HUES6 (cell line): ENCODE data around the gene MAP3K1.

Experiments
- H3K27ac ChIP-seq: 2 replicates; pipeline ENCODE4 v1.7.0; 2013; ENCODE audit warnings: low read depth, mild to moderate bottlenecking, low read length, inconsistent platforms
- H3K27me3 ChIP-seq: 2 replicates; pipeline ENCODE4 v1.6.1; 2013; ENCODE audit warnings: low read length; ENCODE audit not compliant: control insufficient read depth, insufficient read depth
- H3K36me3 ChIP-seq: 2 replicates; pipeline ENCODE4 v1.6.1; 2013; ENCODE audit warnings: low read length; ENCODE audit not compliant: control insufficient read depth, insufficient read depth
- H3K4me1 ChIP-seq: 2 replicates; pipeline ENCODE4 v1.6.1; 2013; ENCODE audit warnings: low read length; ENCODE audit not compliant: control insufficient read depth, insufficient read depth
- H3K4me3 ChIP-seq: 2 replicates; pipeline ENCODE4 v1.5.1; 2013; ENCODE audit warnings: low read depth, low read length
- H3K9ac ChIP-seq: one replicate; pipeline ENCODE4 v1.6.1; 2013; ENCODE audit warnings: mild to moderate bottlenecking, low read length
- H3K9me3 ChIP-seq: 2 replicates; pipeline ENCODE4 v1.6.1; 2013; ENCODE audit warnings: low read depth, low read length; ENCODE audit not compliant: control insufficient read depth, insufficient read depth

The MAP3K1 gene

DNA sequence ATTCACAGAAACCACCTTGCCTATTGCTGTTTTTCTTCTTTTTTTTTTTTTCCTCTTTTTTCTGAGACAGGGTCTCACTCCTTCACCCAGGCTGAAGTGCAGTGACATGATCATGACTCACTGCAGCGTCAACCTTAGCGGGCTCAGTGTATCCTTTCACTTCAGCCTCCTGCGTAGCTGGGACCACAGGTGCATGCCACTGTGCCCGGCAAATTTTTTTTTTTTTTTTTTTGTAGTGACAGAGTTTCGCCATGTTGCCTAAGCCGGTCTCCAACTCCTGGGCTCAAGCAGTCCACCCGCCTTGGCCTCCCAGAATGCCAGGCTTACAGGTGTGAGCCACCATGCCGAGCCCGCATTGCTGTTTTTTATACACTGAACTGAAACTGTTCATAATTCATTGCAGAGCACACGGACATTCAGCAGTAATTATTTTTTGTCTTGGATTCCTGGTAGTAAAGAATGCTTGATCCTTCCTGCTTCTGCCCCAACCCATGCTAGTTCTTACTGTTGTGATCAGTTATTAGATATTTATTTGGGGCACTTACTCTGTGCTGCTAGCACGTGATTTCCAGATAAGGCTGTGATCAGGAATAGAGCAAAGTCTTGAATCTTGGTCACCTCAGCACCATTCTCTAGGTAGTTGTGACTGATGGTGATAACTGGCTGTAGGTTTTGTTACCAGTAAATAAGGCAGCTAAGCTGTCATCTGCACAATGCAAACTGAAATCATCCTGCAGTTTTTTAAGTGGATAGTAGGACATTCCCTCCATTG, 14.0 kb downstream of the MAP3K1 start:
- H3K9ac ChIP-seq = no peak overlapping the region
- no peak overlapping the region for H3K4me3 ChIP-seq
- no peaks in the 10 kb centered on the region for H3K36me3 ChIP-seq
- H3K27ac ChIP-seq = no peak overlapping the region
- H3K27me3 ChIP-seq = no peaks in the 10 kb centered on the region
- peaks cover 61% of the 10 kb centered on the region for H3K4me1 ChIP-seq
- no peaks in the 10 kb centered on the region for H3K9me3 ChIP-seq

GRCh38 chr5:56831773-56832172, 16.4 kb downstream of the MAP3K1 start:
- H3K4me3 ChIP-seq = no peak overlapping the region
- H3K27ac ChIP-seq = no peak overlapping the region
- H3K9ac ChIP-seq = no peak overlapping the region
- no peaks in the 10 kb centered on the region for H3K36me3 ChIP-seq
- no peaks in the 10 kb centered on the region for H3K9me3 ChIP-seq
- H3K4me1 ChIP-seq = peaks cover 52% of the 10 kb centered on the region
- H3K27me3 ChIP-seq = no peaks in the 10 kb centered on the region

DNA sequence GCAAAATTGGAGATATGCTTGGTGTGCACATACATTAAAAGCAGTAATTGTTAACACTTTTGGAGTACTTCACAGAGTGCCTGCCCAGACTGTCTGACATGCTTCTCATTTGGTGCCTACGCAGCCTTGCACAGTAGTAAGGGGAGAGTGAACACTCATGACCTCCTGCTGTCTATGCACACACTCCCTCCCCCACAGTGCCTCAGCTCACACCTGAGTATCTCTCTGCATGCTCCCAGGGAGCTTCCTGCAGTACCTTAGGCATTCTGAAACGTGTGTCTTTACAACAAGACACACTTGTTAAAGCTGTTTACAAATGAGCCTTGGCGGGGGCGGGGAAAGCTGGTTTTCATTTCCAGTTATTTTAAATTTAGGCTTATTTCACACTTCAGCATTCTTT, 18.0 kb downstream of the MAP3K1 start:
- no peak overlapping the region for H3K4me3 ChIP-seq
- no peaks in the 10 kb centered on the region for H3K36me3 ChIP-seq
- no peak overlapping the region for H3K27ac ChIP-seq
- peaks cover 64% of the 10 kb centered on the region for H3K4me1 ChIP-seq
- H3K9me3 ChIP-seq = no peaks in the 10 kb centered on the region
- no peaks in the 10 kb centered on the region for H3K27me3 ChIP-seq
- no peak overlapping the region for H3K9ac ChIP-seq

DNA sequence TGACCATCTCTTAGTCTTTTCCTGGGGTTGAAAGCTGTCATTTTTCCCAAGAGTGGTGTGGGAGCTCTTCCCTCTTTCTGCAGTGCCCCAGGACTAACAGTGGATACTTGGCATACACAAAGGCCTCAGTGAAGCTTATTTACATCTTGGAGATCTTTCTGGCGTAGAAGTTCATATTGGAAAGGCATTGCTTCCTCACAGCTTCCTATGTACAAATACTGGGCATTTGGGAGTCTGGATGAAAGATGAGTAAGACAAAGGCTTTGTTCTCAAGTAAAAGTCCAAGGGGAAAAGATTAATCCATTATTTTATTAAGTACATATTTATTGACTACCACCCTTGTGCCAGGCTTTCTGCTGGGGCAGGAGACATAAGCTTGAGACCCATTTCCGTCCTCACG, 22.0 kb downstream of the MAP3K1 start:
- no peak overlapping the region for H3K9ac ChIP-seq
- H3K4me1 ChIP-seq = peaks cover 41% of the 10 kb centered on the region
- no peaks in the 10 kb centered on the region for H3K9me3 ChIP-seq
- H3K27ac ChIP-seq = no peak overlapping the region
- H3K27me3 ChIP-seq = no peaks in the 10 kb centered on the region
- H3K4me3 ChIP-seq = no peak overlapping the region
- no peaks in the 10 kb centered on the region for H3K36me3 ChIP-seq

- no peaks in the 10 kb centered on the region for H3K36me3 ChIP-seq
- H3K4me3 ChIP-seq = no peak overlapping the region
- H3K27ac ChIP-seq = no peak overlapping the region
- H3K27me3 ChIP-seq = no peaks in the 10 kb centered on the region
- H3K4me1 ChIP-seq = peaks cover 36% of the 10 kb centered on the region
- H3K9ac ChIP-seq = no peak overlapping the region
- H3K9me3 ChIP-seq = no peaks in the 10 kb centered on the region
Measured at GRCh38 chr5:56837956-56838355, 22.6 kb downstream of the MAP3K1 start.

GRCh38 chr5:56838409-56839039, 23.2 kb downstream of the MAP3K1 start:
- H3K36me3 ChIP-seq = no peaks in the 10 kb centered on the region
- H3K9ac ChIP-seq = no peak overlapping the region
- H3K9me3 ChIP-seq = no peaks in the 10 kb centered on the region
- no peak overlapping the region for H3K4me3 ChIP-seq
- H3K27ac ChIP-seq = no peak overlapping the region
- peaks cover 30% of the 10 kb centered on the region for H3K4me1 ChIP-seq
- no peaks in the 10 kb centered on the region for H3K27me3 ChIP-seq

DNA sequence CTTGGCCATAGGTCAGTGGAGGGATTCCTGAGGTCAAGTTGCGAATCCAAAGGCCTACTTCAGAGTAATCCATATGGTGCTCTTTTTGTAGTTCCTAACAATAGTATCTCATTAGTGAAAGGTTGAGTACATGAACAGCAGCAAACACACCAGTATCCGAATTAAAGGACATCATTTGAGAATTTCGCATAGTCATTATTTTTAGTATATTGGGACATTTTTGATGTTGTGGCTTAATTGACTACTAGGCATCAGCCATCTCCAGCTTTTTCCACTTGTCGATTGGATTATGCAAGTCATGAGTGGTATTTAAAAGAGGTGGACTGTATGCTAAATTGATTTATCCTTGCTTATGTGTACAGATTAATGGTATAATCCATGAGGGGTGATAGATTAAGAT, 23.7 kb downstream of the MAP3K1 start:
- no peaks in the 10 kb centered on the region for H3K9me3 ChIP-seq
- no peaks in the 10 kb centered on the region for H3K27me3 ChIP-seq
- no peak overlapping the region for H3K27ac ChIP-seq
- H3K9ac ChIP-seq = no peak overlapping the region
- H3K36me3 ChIP-seq = no peaks in the 10 kb centered on the region
- peaks cover 25% of the 10 kb centered on the region for H3K4me1 ChIP-seq
- H3K4me3 ChIP-seq = no peak overlapping the region

GRCh38 chr5:56840597-56840996, 25.2 kb downstream of the MAP3K1 start:
- H3K27ac ChIP-seq = no peak overlapping the region
- no peaks in the 10 kb centered on the region for H3K36me3 ChIP-seq
- H3K4me3 ChIP-seq = no peak overlapping the region
- H3K27me3 ChIP-seq = no peaks in the 10 kb centered on the region
- H3K9ac ChIP-seq = no peak overlapping the region
- peaks cover 32% of the 10 kb centered on the region for H3K4me1 ChIP-seq
- no peaks in the 10 kb centered on the region for H3K9me3 ChIP-seq

DNA sequence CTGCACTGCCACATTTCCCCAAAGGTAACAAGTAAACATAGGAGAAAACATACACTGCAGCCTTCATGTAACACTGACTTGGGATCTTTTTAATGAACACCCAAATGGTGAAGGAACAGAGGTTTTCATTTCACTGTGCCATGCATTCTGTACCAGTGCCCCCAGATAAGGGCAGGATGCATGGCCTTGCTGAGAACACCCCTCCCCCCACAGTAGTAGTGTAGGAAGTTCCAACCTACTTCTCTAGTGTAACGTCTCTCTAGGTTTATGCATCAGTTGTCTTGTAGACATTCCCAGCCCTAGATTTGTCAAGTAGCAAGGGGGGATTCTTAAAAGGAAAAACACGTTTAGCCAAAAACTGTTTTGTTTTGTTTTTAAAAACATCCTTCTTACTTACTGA, 29.9 kb downstream of the MAP3K1 start:
- Histone ChIP-seq H3K4me3 (no peak overlapping the region), H3K9me3 (no peaks in the 10 kb centered on the region), H3K9ac (no peak overlapping the region), H3K36me3 (no peaks in the 10 kb centered on the region), H3K27me3 (no peaks in the 10 kb centered on the region), H3K4me1 (peaks cover 32% of the 10 kb centered on the region), H3K27ac (no peak overlapping the region)

- no peak overlapping the region for H3K4me3 ChIP-seq
- H3K9me3 ChIP-seq = no peaks in the 10 kb centered on the region
- H3K27me3 ChIP-seq = no peaks in the 10 kb centered on the region
- no peak overlapping the region for H3K27ac ChIP-seq
- no peaks in the 10 kb centered on the region for H3K36me3 ChIP-seq
- H3K4me1 ChIP-seq = peaks cover 32% of the 10 kb centered on the region
- no peak overlapping the region for H3K9ac ChIP-seq
Measured at GRCh38 chr5:56845904-56846480, 30.6 kb downstream of the MAP3K1 start.

GRCh38 chr5:56848206-56848605, 32.9 kb downstream of the MAP3K1 start:
- Histone ChIP-seq H3K27me3 (no peaks in the 10 kb centered on the region), H3K4me1 (peaks cover 32% of the 10 kb centered on the region), H3K9me3 (no peaks in the 10 kb centered on the region), H3K27ac (no peak overlapping the region), H3K4me3 (no peak overlapping the region), H3K36me3 (no peaks in the 10 kb centered on the region), H3K9ac (no peak overlapping the region)
